ENCODE measurements around the gene SGO2.
"Not testable (repeated sequence)": the region's sequence is repeated elsewhere in the genome, so short reads cannot be mapped to it uniquely, and the experiment has no call there.

SGO2 gene

GRCh38 chr2:200525066-200525465 lies 941 bp upstream of the SGO2 start:
- DNase-seq: no peak

DNA sequence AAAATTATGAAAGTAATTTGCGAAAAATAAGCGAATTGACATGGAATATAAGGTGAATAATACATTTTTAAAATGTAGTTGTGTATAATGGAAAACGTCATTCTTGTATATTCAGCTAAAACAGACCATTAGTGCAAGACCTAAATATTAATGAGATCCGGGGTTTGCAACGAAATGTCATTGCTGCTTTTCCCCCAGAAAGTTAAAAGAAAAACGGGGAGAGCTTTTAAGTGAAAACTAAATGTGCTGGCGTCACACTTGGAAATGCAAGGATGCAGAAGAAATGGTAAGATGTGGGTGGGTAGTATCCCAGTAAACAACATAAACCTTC lies 491 bp upstream of the SGO2 start:
- no peak for DNase-seq

DNA sequence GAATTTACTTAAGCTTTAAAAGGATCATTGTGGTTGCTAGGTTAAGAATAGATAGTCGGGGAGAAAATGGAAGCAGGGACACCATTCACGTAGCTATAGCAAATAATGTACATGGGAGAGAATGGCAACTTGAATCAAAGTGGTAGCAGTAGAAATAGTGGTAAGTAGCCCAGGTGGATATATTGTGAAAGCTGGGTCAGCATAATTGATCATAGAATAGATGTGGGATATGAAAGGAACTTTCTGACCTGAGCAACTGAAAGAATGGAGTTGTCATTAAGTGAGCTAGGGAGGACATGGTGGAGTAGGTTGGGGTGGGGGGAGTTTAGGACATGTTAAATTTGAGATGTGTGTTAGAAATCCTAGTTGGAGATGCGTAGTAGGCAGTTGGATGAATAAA lies 2.2 kb downstream of the SGO2 start:
- DNase-seq: no peak

DNA sequence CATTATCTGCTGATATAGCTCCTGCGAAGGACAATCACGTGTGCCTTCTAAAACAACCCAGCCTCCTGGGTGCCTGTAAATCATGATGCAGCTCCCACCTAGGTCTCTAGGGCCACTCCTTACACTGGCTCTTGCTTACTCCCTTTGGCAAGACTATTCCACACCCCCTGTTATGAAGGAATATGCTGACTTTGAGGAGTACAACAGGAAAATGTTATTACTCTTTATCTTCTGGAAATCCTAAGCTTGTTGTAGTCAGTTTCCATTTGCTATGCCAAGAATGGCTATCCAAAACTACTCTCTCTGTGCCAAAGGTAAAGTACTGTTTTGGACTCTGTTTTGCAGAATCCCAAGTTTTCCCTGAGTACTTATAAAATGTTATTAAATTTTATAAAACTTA lies 7.7 kb downstream of the SGO2 start:
- no peak for DNase-seq

DNA sequence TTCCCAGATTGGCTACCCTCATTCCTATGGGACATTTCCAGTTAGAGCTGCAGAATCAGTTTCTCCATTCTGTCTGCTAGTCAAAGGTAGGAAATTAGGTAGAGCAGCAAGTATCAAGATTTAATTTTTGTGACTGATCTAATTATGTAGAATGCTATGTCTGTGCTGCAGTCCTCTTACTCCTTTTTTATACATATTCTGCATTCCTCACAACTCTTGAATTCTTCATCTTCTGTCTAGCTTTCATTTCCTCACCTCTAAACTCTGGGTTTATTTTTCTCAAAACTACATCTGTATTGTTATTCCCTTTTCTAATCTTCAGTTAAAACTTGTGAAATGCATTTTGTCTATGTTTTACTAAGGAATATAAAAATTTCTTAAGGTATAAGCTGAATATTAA lies 8.6 kb downstream of the SGO2 start:
- DNase-seq: no peak

GRCh38 chr2:200538139-200538538 lies 12.1 kb downstream of the SGO2 start:
- DNase-seq: no peak

DNA sequence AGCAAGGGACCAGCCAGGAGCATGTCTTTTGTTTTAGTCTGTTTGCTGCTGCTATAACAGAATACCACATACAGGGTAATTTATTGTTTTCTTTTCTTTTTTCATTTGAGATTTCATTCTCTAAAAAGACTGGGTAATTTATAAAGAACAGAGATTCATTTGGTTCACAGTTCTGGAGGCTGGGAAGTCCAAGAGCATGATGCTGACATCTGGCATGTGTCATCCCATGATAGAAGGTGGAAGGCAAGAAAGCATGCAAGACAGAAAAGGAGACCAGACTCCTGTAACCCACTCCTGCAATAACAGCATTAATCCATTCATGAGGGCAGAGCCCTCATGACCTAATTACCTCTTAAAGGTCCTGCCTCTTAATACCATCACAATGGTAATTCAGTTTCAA lies 14.8 kb downstream of the SGO2 start:
- DNase-seq: no peak

GRCh38 chr2:200566596-200566995 lies 40.6 kb downstream of the SGO2 start:
- not testable (repeated sequence) for DNase-seq

- DNase-seq: no peak
These were observed 41.9 kb downstream of the SGO2 start for GRCh38 chr2:200567932-200568331.

- peak; percentile 33 to 67 (median 50) for DNase-seq
These were observed 50.0 kb downstream of the SGO2 start for GRCh38 chr2:200575957-200576356.

DNA sequence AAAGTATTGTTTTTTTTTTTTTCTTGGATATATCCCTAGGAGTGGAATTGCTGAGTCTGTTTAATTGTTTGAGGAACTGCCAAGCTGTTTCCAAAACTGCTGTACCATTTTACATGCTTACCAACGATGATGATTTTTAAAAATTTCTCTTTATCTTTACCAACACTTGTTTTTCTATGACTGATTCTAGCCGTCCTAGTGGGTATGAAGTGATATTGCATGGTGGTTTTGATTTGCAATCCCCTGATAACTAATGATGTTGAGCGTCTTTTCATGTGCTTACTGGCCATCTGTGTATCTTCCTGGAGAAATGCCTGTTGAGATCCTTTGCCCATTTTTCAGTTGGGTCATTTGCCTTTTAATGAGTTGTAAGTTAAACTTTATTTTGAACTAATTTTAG lies 51.0 kb downstream of the SGO2 start:
- no peak for DNase-seq

DNA sequence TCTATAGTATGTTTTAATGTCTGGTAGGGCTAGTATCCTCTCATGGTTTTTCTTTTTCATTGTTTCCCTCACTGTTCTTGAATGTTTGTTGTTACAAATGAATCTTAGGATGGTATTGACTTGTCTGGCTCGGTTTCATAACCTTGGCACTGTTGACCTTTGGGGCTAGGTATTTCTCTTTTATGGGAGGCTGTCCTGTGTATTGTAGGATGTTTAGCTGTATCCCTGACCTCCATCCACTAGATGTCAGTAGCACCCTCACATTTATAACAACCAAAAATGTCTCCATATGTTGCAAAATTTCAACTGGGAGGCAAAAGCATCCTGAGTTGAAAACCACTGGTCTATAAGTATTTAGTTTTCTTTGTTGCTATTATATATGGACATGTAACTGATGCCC lies 52.8 kb downstream of the SGO2 start:
- DNase-seq: peak; percentile 43 to 56 (median 52)

- DNase-seq: no peak
These were observed 58.6 kb downstream of the SGO2 start for GRCh38 chr2:200584639-200585038.

- DNase-seq: no peak
These were observed 59.3 kb downstream of the SGO2 start for GRCh38 chr2:200585340-200585729.

GRCh38 chr2:200585730-200586643 lies 60.0 kb downstream of the SGO2 start, which contains the start of gene AOX1:
Gene AOX1 (plus strand): TSS chr2:200586014. CDS start chr2:200586109, 95 bp downstream.
- DNase-seq: peak; percentile 17 to 26 (median 22)

DNA sequence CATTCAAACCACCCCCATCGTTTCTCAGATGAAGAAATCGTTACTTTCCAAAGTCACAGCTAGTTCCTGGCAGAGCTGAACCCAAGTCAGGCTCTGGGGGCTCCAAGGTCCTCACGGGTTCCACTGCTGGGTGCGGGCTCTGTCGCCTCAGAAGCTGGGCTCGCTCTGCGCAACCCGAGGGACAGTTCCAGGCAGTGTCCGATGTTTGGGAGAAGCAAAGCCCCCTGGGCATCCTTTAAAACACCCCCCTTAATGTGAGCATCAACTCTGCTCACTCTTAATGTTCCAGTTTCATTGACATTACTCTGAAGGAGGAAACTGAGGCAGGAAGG lies 60.6 kb downstream of the SGO2 start:
- DNase-seq: no peak

- DNase-seq: no peak
These were observed 61.1 kb downstream of the SGO2 start for GRCh38 chr2:200587007-200587616.

DNA sequence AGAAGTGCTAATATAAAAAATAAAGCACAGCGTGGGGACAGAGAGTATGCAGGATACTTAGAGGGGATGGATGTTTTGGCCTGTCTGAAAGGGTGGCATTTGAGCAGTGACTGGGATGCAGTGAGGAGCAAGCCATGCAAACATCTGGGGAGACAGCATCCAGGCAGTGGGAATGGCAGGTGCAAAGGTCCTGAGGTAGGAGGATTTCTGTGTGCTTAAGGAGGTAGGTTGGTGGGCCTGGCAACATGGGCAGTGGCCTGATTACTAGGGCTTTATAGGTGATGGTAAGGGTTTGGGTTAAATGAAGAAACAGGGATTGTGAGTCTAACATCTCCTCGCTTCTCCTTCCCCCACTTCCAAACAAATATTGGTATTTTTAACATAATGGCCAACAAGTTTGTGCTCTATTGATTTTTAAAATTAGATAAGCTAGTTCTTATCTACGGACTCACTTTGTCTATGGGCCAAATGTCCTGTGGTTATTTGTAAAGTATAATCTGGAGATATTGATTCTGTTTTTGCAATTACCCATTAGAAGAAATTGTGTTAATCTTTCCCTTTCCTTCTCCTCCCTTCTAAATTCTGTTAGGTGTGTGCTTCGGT lies 62.2 kb downstream of the SGO2 start:
- DNase-seq: no peak

- DNase-seq: no peak
These were observed 64.1 kb downstream of the SGO2 start for GRCh38 chr2:200590090-200590489.

GRCh38 chr2:200591308-200591707 lies 65.3 kb downstream of the SGO2 start:
- no peak for DNase-seq

- no peak for DNase-seq
These were observed 66.5 kb downstream of the SGO2 start for GRCh38 chr2:200592406-200593075.

GRCh38 chr2:200593905-200594304 lies 67.9 kb downstream of the SGO2 start:
- DNase-seq: no peak

GRCh38 chr2:200595913-200596312 lies 69.9 kb downstream of the SGO2 start:
- DNase-seq: no peak

Measured in suppressor macrophage treated with lipopolysaccharide for 1 hour (primary cell).